IMR-90 (cell line): ENCODE data around the gene RFTN1. TPM values are rescaled to one million over a fixed set of nuclear protein-coding genes. Genes with fewer than 3 reads are reported as not detected.

Experiments
- ATAC-seq: fragments of 200-7000 bp; cut with Tn5 transposase; 2 replicates; pipeline ENCODE4 v1.9.1; 2020; ENCODE audit warnings: low read depth, mild to moderate bottlenecking, moderate library complexity
- BruUV-seq: library from RNA; stranded (reverse); fragments of 400-500 nt; replicated peaks from 2 replicates; lab custom pipeline; 2021; lab: Mats Ljungman, UMichigan
- CTCF ChIA-PET: fragments of 300-600 bp; formaldehyde crosslinking; extraction: SDS; loops from one replicate; lab custom pipeline; 2021; ENCODE audit warnings: antibody characterized with exemption; lab: Yijun Ruan, JAX
- POLR2A ChIA-PET: fragments of 300-600 bp; sonication (Branson Sonifier 250); formaldehyde crosslinking; loops from one replicate; lab custom pipeline; 2022; ENCODE audit warnings: antibody characterized with exemption; ENCODE audit not compliant: unreplicated experiment; lab: Charles Lee
- DNase-seq: peaks from one replicate; pipeline ENCODE4 v3.0.0; 2013
- H2AFZ ChIP-seq: replicated peaks from 2 replicates; pipeline ENCODE3; 2013; ENCODE audit warnings: low read length, mild to moderate bottlenecking; ENCODE audit not compliant: poor library complexity
- H2AK5ac ChIP-seq: 2 replicates; pipeline ENCODE4 v1.6.1; 2013; ENCODE audit warnings: low read depth, low read length, inconsistent platforms
- H2AK9ac ChIP-seq: replicated peaks from 2 replicates; pipeline ENCODE3; 2013; ENCODE audit warnings: mild to moderate bottlenecking, low read depth, low read length, moderate library complexity; ENCODE audit not compliant: poor library complexity
- H2BK120ac ChIP-seq: 2 replicates; pipeline ENCODE4 v1.6.1; 2013; ENCODE audit warnings: low read depth, low read length, inconsistent platforms
- H2BK15ac ChIP-seq: 3 replicates; pipeline ENCODE4 v1.6.1; 2013; ENCODE audit warnings: low read depth, low read length, inconsistent platforms
- H2BK20ac ChIP-seq: 2 replicates; pipeline ENCODE4 v1.6.1; 2013; ENCODE audit warnings: low read depth, mild to moderate bottlenecking, inconsistent platforms, low read length, moderate library complexity
- H2BK5ac ChIP-seq: 2 replicates; pipeline ENCODE4 v1.6.1; 2013; ENCODE audit warnings: mild to moderate bottlenecking, low read depth, low read length, inconsistent platforms; ENCODE audit not compliant: poor library complexity, severe bottlenecking
- H3K14ac ChIP-seq: replicated peaks from 2 replicates; pipeline ENCODE4 v1.6.1; 2013; ENCODE audit warnings: low read depth, low read length, inconsistent platforms
- H3K18ac ChIP-seq: 2 replicates; pipeline ENCODE4 v1.6.1; 2013; ENCODE audit warnings: low read depth, low read length, control low read depth
- H3K23ac ChIP-seq: 2 replicates; pipeline ENCODE4 v1.6.1; 2013; ENCODE audit warnings: low read depth, low read length, inconsistent platforms
- H3K27ac ChIP-seq: 2 replicates; pipeline ENCODE4 v1.5.1; 2013; ENCODE audit warnings: mild to moderate bottlenecking, control low read depth, low read length; ENCODE audit not compliant: insufficient read depth
- H3K27me3 ChIP-seq: 2 replicates; pipeline ENCODE4 v1.6.1; 2013; ENCODE audit warnings: low read length; ENCODE audit not compliant: control insufficient read depth, insufficient read depth
- H3K36me3 ChIP-seq: 2 replicates; pipeline ENCODE4 v1.6.1; 2013; ENCODE audit warnings: low read length, mixed read lengths; ENCODE audit not compliant: control insufficient read depth, insufficient read depth
- H3K4ac ChIP-seq: 2 replicates; pipeline ENCODE4 v1.6.1; 2013; ENCODE audit warnings: low read depth, low read length, inconsistent platforms
- H3K4me1 ChIP-seq: 2 replicates; pipeline ENCODE4 v1.6.1; 2013; ENCODE audit warnings: low read length, mixed read lengths; ENCODE audit not compliant: control insufficient read depth, insufficient read depth
- H3K4me2 ChIP-seq: 2 replicates; pipeline ENCODE4 v1.6.1; 2013; ENCODE audit warnings: low read depth, mild to moderate bottlenecking, control low read depth, low read length, moderate library complexity
- H3K4me3 ChIP-seq: 2 replicates; pipeline ENCODE4 v1.5.1; 2013; ENCODE audit warnings: low read depth, mild to moderate bottlenecking, control low read depth, low read length, moderate library complexity; ENCODE audit not compliant: insufficient read depth
- H3K56ac ChIP-seq: 2 replicates; pipeline ENCODE4 v1.6.1; 2013; ENCODE audit warnings: low read length, inconsistent platforms; ENCODE audit not compliant: insufficient read depth; ENCODE audit errors: extremely low read depth
- H3K79me1 ChIP-seq, 2 experiments: 2 replicates each; pipeline ENCODE4 v1.6.1; 2013; ENCODE audit warnings: low read length in 2 of 2, inconsistent platforms in 1 of 2, low read depth in 1 of 2
- H3K9ac ChIP-seq: 2 replicates; pipeline ENCODE4 v1.6.1; 2013; ENCODE audit warnings: low read depth, low read length, control low read depth
- H3K9me1 ChIP-seq: 2 replicates; pipeline ENCODE4 v1.6.1; 2013; ENCODE audit warnings: low read length, inconsistent platforms; ENCODE audit not compliant: insufficient read depth
- H3K9me3 ChIP-seq: 2 replicates; pipeline ENCODE4 v1.6.1; 2013; ENCODE audit warnings: low read length; ENCODE audit not compliant: control insufficient read depth, insufficient read depth
- H4K20me1 ChIP-seq: 2 replicates; pipeline ENCODE4 v1.6.1; 2013; ENCODE audit warnings: low read length, inconsistent platforms; ENCODE audit not compliant: insufficient read depth
- H4K5ac ChIP-seq: 2 replicates; pipeline ENCODE4 v1.6.1; 2013; ENCODE audit warnings: mild to moderate bottlenecking, low read depth, low read length, control low read depth
- H4K8ac ChIP-seq, 2 experiments: 2 replicates each; pipeline ENCODE4 v1.6.1; 2013; ENCODE audit warnings: low read depth in 2 of 2, low read length in 2 of 2, control low read depth in 1 of 2, inconsistent platforms in 1 of 2
- H4K91ac ChIP-seq: 2 replicates; pipeline ENCODE4 v1.6.1; 2013; ENCODE audit warnings: low read depth, low read length, inconsistent platforms; ENCODE audit not compliant: insufficient read depth
- BHLHE40 ChIP-seq: fragments of 150-350 bp; IDR thresholded peaks from 2 replicates; pipeline ENCODE4 v1.6.1; 2016; ENCODE audit warnings: mild to moderate bottlenecking, low read depth, low read length
- CEBPB ChIP-seq: IDR thresholded peaks from 2 replicates; pipeline ENCODE4 v1.6.1; 2012; ENCODE audit warnings: low read depth, low read length, improper control_type of control experiment
- CHD1 ChIP-seq: IDR thresholded peaks from 2 replicates; pipeline ENCODE4 v1.6.1; 2012; ENCODE audit warnings: low read depth, low read length, improper control_type of control experiment
- MAFK ChIP-seq: IDR thresholded peaks from 2 replicates; pipeline ENCODE4 v1.6.1; 2012; ENCODE audit warnings: low read depth, low read length, improper control_type of control experiment
- MXI1 ChIP-seq: IDR thresholded peaks from 2 replicates; pipeline ENCODE4 v1.6.1; 2012; ENCODE audit warnings: low read depth, mild to moderate bottlenecking, low read length, moderate library complexity, borderline replicate concordance
- NFE2L2 ChIP-seq: fragments of 150-350 bp; IDR thresholded peaks from 2 replicates; pipeline ENCODE4 v1.6.1; 2016; ENCODE audit warnings: low read depth, mild to moderate bottlenecking, low read length
- RAD21 ChIP-seq: IDR thresholded peaks from 2 replicates; pipeline ENCODE4 v1.6.1; 2012; ENCODE audit warnings: low read length, improper control_type of control experiment
- WGBS, 2 experiments: methylation state at CpG; one replicate each; pipeline versions ENCODE4 v1.1.5 to v1.1.7; 2013; ENCODE audit warnings: missing lambda C conversion rate in 2 of 2; ENCODE audit not compliant: insufficient read length in 1 of 2; ENCODE audit errors: extremely low coverage in 2 of 2; 5-methylcytosine and 5-hydroxymethylcytosine counted together
- dilution Hi-C: fragments of 300-500 bp; cut with HindIII; formaldehyde crosslinking; loops from one replicate; pipeline ENCODE4 v1.14.3; 2018; ENCODE audit warnings: low sequenced_read_pairs; ENCODE audit not compliant: unreplicated experiment
- in situ Hi-C: fragments of 300-500 bp; cut with MboI; formaldehyde crosslinking; loops from 3 replicates; pipeline ENCODE4 v1.14.3; 2019; ENCODE audit warnings: low sequenced_read_pairs, inconsistent platforms, mixed read lengths
- intact Hi-C: fragments of 100-400 bp; cut with micrococcal nuclease; formaldehyde crosslinking; loops from 2 replicates; pipeline ENCODE4 v1.10.0; 2022
- polyA plus RNA-seq, 3 experiments: library from polyadenylated mRNA; depleted of rRNA; stranded (reverse); fragments of >200 nt; gene quantifications; 2 replicates each; pipeline ENCODE4 v1.2.3, GENCODE V29; 2012; ENCODE audit warnings: low replicate concordance in 1 of 3
- total RNA-seq: library from RNA; depleted of rRNA; stranded (reverse); fragments of >200 nt; gene quantifications from 2 replicates; pipeline ENCODE4 v1.2.3, GENCODE V29; 2012

The RFTN1 gene
- total and polyA plus RNA-seq, 2 of the 4 experiments (the other 2 are of a cell fraction), result 45.0 to 52.0 TPM

DNA sequence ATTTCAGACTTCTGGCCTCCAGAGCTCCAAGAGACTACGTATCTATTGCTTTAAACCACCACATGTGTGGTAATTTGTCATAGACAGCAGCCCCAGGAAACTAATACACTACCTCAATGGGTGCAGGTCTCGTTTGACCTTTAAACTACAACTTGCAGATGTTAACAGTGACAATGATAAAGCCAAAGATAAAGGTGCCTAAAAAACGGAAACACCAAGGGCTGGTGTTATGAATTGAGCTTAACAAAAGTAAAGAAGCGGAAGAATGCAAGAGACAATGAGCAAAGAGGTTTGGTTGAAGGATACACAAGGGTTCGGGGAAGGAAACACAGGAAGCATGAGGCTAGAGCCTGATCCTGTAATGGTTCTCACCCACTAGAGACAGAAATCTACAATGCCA lies 50.8 kb downstream of the RFTN1 start:
- WGBS, 2 experiments, result 86% methylated on average over 1 of the region's 5 CpGs; no CpG with 5 or more reads in 1 of the 2 experiments
- Histone ChIP-seq H2BK15ac (no peak overlapping the region), H2AFZ (no peak overlapping the region), H3K4ac (no peak overlapping the region), H3K18ac (no peak overlapping the region), H2AK9ac (no peak overlapping the region), H3K36me3 (peaks cover 14% of the 10 kb centered on the region), H2BK5ac (no peak overlapping the region), H3K4me1 (no peaks in the 10 kb centered on the region), H3K9ac (no peak overlapping the region), H4K91ac (no peak overlapping the region), H4K5ac (no peak overlapping the region), H2BK120ac (no peak overlapping the region), H3K56ac (no peak overlapping the region), H3K9me3 (no peaks in the 10 kb centered on the region), H3K27me3 (no peaks in the 10 kb centered on the region), H3K4me3 (no peak overlapping the region), H2BK20ac (no peak overlapping the region), H3K27ac (no peak overlapping the region), H4K8ac (peak overlapping the region in 1 of 2 experiments; percentile 7; a peak in 1 of 4 replicates), H3K4me2 (no peak overlapping the region), H4K20me1 (peaks cover 21% of the 10 kb centered on the region; the same call in 1 of the 2 replicates), H3K14ac (no peak overlapping the region), H3K9me1 (peaks cover 15% of the 10 kb centered on the region), H3K23ac (0 out of 2 replicates have a peak overlapping the region, but pooled peaks have one; percentile 29), H3K79me1 (peaks cover 50 to 65% of the 10 kb centered on the region in 2 experiments), H2AK5ac (no peak overlapping the region)
- intact Hi-C loops, result no loop called here
- dilution Hi-C loops, result no loop called here
- DNase-seq (no peak), ATAC-seq (no peak)
- in situ Hi-C loops, result no loop called here
- BruUV-seq, result no TSS peak
- POLR2A ChIA-PET, result no interaction called here
- TF ChIP-seq MAFK, result no peak
- no peak for TF ChIP-seq NFE2L2
- TF ChIP-seq CHD1, result no peak
- no peak for TF ChIP-seq BHLHE40
- TF ChIP-seq RAD21, result no peak
- no peak for TF ChIP-seq MXI1
- TF ChIP-seq CEBPB, result no peak
- CTCF ChIA-PET, result no interaction called here
